A549 treated with AZD2906 at 1 μM for 4 hours (cell line): ENCODE results near the gene AP1M1. TPM values are rescaled to one million over a fixed set of nuclear protein-coding genes. Genes with fewer than 3 reads are reported as not detected.

Source experiments
- total RNA-seq: library from RNA; stranded (reverse); fragments of 200-300 nt; extraction: Qiagen RNA extraction; gene quantifications from 5 replicates; pipeline ENCODE4 v1.2.3, GENCODE V29; 2022

The AP1M1 gene
- 62.4 to 71.5 TPM (median 70.9 TPM) in 5 replicates for total RNA-seq

GRCh38 chr19:16197622-16198369 is at the start of gene AP1M1:
Gene AP1M1, plus strand, starts transcription at chr19:16197911. Its CDS starts 116 bp downstream, at chr19:16198027.

DNA sequence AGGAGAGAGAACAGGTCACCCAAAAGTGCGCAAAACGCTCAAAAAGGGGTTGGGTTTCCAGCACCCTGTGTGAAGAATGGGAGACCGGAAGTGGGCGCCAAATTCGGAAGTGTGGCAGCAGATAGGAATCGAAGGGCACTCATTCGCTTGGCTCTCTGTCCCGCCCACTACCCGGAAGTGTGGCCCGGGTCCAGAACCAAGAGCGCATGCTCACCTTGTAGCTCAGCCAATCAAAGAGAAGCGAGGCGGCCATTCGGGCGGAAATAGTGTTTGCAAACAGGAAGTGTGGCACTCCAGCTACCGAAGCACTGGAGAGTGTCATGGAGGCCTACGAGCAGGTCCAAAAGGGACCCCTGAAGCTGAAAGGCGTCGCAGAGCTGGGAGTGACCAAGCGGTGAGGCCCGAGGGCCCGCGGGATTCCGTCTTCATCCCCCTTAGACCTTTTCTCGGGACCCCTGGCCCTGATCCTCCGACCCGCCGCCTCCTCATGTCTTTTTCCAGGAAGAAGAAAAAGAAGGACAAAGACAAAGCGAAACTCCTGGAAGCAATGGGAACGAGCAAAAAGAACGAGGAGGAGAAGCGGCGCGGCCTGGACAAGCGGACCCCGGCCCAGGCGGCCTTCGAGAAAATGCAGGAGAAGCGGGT is 12.5 kb upstream of the AP1M1 start, which contains the start of gene FAM32A:
FAM32A (plus strand) TSS at position 288 of the 645 bp plus-strand sequence; CDS start at position 321, 33 bp downstream.

Other genes with a start within 250 kb of the AP1M1 start
- gene OR10H4, start 248.9 kb upstream of the AP1M1 start, total RNA-seq, result not detected in 5 replicates
- gene TPM4, start 121.4 kb upstream of the AP1M1 start, total RNA-seq, result 380 to 506 TPM (median 445 TPM) in 5 replicates
- gene RAB8A, start 86.0 kb upstream of the AP1M1 start, total RNA-seq, result 47.7 to 103 TPM (median 50.2 TPM) in 5 replicates
- gene HSH2D, start 54.2 kb upstream of the AP1M1 start, total RNA-seq, result 0.06 to 0.09 TPM (median 0.08 TPM) in 4 of 5 replicates, not detected in the other
- gene CIB3, start 24.4 kb upstream of the AP1M1 start, total RNA-seq, result not detected in 5 replicates
- 93.0 to 96.1 TPM (median 93.9 TPM) in 5 replicates for gene FAM32A, start 12.5 kb upstream of the AP1M1 start, total RNA-seq
- gene KLF2, start 126.9 kb downstream of the AP1M1 start, total RNA-seq, result 13.1 to 34.2 TPM (median 27.7 TPM) in 5 replicates